Activated CD4-positive, alpha-beta T cell treated with anti-CD3 and anti-CD28 coated beads, Interleukin-2, amount 50 U/mL, for 48 hours (primary cell): ENCODE results near the gene INHA.
A peak's percentile ranks its signal among the peaks of the same experiment; 100 is the strongest.

Experiments
- DNase-seq, 2 experiments: peaks; one replicate each; pipeline ENCODE4 v3.0.0-alpha.2; 2020

Gene INHA

DNA sequence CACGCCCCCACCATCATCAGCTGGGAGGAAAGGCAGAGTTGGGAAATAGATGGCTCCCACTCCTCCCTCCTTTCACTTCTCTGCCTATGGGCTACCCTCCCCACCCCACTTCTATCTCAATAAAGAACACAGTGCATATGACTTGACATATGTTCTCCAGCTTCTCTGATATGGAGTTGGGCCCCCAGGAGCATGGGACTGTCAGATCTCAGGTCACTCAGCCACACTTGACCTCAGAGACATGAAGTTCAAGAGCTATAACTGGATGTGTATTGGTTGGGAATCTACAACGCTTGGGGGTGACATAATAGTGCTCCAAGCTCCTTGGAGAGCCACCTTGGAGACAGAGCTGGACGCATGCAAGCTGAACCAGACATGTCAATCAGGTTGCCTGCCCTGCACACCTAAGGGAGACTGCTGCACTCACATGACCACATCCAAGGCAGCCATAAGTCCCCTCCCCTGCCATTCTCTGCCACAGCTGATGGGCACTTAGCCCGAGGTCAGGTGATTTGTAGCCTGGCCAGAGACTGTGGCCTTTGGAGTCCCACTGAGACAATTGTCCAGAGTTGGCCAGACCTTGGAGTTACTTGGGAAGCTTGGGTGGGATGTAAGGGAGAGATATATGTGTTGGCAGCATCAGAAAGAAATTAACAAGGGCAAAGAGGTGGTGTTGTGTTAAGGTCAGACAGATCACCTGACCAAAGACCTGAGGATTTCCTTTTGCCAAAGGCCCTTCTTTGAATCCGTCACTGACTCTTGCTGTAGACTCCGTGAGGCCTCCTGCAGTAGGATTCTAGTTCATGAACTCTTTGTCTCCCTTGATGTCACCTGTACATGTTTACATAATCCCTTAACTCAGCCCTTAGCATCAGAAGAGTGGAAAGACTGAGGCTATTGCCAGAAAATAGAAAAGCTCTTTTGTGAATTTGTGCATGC is 3.7 kb downstream of the INHA start:
- DNase-seq = no peak

DNA sequence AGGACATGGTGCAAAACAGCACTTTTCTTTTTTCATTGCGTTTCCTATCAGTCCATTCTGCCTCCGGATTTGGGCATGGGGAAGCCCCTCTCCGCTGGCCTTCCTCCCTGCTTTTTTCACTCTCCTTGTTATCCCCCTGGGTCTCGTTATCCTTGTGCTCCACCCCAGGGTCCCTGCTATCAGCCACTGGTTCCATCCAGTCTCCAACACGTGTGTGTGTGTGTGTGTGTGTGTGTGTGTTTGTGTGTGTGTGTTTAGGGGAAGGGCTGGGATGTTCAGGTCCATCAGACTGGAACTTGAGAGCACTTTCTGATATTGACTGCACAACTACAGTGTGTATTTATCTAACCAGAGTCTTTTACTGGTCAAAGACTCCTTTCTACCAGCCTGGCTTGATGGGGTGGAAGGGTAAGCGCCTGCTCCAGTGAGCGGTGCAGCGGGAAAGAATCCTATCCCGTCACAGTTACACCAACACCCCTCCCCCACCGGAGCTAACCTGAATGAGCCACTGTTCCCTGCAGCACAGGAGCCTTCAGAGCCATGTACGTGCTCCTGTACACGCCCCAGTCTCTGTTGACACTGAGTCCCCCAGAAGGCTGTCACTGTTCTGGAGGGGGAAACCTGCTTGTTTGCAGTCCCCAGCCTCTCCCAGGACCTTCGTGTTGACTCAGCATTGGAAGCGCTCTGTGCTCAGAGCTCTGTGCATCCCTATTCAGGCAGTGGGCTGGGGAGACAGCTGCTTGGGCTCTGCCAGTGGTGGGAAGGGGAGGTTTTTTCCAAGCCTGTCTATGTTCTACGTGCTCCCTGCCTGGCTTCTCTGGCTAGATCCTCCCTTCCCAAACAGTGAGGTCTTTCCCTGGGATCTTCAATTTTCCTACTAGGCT is 4.6 kb downstream of the INHA start:
- DNase-seq = no peak

DNA sequence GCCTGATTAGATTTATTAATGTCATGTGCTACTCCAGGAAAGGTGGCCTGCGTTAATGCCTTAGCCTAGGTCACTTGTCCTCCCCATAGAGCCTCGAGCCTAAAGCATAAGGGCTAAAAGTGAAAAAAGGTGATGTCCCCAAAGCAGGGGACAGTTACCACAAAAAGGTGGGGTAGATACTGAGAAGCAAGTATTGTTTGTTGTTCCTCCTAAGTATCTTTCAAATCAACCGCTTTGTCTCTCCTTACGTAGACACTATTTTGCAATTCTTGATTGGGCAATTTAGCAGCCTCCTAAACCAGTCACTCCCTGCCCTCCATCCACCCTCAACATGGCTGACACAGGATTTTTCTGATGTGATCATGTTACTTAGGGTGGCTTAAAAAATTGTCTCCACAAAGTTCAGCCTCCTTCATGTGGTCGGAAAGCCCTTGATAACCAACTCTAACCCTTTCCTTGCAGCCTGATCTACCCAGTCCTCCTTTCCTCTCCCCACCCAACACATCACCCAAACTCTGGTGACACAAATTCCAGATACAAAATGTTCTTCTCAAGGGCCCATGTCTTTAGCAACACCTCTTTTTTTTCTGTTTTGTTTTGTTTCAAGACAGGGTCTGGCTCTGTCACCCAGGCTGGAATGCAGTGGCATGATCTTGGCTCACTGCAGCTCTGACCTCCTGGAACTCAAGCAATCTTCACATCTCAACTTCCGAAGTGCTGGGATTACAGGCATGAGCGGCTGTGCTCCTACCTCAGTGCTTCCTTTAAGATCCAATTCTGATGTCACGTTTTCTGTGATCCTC is 6.9 kb downstream of the INHA start:
- DNase-seq = no peak

DNA sequence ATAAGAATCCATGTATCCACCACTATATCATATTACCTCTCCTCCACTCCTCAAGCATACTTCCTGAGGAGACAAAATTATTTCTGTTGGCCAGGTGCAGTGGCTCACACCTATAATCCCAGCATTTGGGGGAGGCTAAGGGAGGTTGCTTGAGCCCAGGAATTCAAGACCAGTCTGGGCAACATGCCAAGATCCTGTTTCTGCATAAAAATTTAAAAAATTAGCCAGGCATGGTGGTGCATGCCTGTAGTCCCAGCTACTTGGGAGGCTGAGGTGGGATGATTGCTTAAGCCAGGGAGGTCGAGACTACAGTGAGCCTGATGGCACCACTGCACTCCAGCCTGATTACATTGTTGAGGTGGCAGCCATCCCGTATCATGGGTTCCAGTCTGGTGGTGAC is 9.2 kb downstream of the INHA start:
- no peak for DNase-seq

DNA sequence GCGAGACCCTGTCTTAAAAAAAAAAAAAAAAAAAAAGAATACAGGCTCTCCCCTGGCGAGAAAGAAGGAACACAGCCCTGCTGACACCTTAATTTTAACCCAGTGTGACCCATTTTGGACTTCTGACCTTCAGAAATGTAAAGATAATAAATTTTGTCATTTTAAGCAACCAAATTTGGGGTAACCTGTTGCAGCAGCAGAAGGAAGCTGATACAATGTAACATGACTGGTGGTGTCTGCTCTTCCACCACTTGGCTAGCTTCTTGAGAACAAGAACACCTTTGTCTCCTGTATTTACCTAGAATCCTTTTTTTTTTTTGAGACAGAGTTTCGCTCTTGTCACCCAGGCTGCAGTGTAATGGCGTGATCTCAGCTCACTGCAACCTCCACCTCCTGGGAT is 19.0 kb downstream of the INHA start:
- no peak for DNase-seq

DNA sequence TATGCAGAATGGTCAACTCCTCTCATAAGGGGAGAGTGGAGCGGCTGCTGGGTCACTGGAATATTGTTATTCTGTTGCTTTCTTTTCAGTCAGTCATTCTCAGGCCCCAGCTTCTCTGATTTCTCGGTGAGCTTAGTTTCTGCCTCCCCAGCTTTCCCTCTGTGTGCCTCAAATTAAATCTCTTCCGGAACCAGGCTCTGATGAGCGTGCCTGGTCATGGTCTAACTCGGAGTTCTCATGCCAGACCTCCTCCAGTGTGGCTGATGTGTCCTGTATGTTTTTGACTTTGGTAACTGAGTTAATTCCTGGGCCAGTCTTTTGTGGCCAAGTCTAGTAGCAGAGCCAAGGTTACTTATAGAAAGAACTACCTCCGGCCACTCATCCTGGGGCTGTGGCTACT is 20.6 kb downstream of the INHA start:
- no peak for DNase-seq

DNA sequence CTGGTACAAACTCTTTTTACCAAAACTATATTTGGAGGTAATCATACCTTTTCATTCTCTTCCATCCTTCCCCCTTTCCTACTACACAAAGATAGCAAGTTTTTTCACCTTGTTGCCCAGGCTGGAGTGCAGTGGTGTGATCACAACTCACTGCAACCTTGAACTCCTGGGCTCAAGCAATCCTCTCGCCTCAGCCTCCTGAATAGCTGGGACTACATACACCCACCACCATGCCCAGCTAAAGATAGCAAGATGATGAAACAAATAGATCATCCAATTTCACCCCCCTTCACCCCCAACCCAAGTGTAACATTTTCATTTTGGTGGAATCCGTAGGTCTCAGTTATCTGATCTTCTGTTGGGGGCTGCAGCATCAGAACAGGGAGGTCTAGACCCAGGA is 21.0 kb downstream of the INHA start:
- no peak for DNase-seq

DNA sequence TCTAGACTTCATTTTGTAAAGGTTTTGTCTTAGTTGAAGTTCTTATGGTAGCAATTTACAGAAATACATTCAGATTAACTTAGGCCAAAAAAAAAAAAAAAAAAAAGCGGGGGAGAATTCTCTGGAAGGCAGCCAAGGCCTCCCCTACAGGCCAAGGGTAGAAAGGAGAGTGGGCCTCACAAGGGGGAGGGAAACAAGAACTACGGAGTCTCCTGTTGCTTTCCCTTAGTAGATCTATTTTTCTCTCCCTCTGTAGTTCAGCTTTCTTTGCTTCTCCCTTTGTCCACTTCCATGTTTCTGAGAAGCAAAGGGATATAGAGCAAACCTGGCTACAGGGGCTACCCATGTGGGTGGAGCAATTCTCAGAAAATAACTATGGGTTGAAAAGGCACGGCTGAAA is 23.1 kb downstream of the INHA start:
- no peak for DNase-seq

DNA sequence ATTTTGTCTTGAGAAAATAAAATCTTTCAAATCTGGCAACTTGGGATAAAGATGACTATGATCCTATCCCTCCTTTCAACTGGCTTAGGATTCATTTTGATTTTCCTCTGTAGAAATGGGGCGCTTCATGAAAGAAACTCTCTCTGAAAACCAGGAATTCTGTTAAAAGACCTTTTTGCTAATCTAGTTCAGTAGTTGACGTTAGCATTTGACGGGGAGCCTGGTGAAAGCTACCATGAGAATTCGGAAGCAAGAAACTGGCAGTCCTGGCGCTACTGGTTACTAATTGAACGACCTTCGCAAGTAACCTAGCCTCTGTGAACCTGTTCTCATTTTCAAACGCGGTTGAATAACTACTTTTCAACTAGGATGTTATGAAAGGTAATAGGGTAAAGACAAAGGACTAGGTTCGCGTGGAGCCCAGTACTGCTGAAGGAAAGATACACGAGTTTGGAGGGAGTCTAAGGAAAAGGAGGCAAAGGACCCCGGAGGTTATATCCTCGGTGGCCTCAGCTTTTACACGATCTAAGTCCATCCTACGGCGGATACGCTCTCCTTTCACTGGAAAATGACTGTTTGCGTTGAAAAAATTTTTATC is 24.9 kb downstream of the INHA start:
- no peak for DNase-seq

DNA sequence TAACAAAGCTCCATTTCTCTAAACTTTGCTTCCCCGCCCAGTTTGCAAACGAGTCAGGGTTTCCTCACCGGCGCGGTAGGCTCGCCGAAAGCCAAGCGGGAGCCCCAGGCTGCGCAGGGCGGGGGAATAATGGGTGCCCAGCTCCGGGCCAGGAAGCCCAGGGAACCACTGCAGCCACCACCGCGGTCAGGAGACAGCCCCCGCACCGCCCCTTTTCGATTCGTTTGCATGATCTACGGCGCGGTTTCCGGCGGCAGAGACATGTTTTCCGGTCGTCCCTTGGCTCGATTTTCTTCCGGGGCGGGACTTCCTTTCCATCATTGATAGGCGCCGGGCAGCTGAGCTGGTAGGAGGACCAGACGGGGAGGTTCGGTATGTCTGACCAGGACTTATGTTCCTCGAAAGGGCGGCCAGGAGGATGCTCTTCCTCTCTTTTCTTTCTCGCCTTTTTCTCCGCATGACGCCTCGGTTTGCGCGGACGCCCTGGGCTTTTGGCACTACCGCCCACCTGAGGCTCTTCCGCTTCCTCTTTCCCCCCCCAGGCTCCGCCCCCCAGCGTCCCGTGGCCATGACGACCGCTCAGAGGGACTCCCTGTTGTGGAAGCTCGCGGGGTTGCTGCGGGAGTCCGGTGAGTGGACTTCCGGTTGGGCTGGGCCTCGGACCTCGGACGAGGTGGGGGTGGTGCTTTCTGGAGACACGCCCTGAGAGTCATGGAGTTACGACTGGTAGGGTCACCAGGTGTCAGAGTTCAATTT is 25.6 kb downstream of the INHA start, which contains the start of gene STK11IP:
Gene STK11IP (plus strand): TSS at position 306 of the 756 bp plus-strand sequence. CDS start 263 bp downstream, at position 569.
- peak; percentile 94 to 96 for DNase-seq

DNA sequence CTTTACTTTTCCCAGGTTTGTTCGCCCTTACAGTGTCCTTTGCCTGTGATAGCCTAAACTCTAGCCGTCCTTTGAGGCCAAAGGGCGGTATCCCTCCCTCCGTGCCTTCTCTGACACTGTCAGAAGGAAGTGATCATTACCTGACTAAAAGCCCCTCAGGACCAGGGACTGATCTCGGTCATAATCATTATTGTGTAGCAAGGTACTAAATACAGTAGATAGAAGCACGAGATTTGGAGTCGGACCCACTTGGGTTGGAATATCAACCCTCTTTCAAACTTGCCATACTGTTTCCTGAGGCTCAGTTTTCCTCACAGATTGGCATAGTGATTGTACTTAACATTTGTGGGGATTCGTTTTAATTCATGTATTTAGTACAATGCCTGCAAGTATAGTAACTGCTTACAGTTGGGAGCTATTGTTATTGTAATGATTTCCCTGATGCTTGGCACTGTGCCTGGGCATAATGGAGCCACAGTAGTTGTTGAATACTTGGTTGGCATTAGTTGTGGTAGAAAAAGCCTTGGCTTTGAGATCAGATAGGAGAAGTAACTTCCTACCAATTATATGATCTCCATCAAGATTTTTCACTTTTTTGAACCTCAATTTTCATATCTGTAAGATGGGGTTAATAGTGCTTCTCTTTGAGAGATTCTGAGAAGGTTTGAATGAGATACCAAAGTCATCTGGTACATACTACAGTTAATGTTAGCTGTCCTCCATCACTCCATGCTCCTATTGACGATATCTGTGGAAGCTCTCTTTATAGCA is 26.4 kb downstream of the INHA start:
- no peak for DNase-seq

DNA sequence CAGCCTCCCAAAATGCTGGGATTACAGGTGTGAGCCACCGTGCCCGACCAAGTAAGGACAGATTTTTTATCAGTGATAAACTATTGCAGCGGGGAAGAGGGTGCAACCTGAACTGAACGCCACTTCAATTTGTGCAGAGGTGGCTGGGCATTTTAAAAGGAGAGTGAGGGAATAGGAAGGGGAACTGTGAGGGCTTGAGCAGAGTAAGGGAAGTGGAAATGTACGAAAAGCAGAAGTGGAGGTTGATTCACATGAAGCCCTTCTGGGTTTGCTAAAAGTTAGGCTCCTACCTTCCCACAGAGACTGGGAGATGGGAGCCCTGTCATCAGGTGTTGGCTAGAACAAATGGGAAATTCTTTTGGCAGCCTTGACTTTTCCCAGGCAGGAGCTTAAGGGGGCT is 31.7 kb downstream of the INHA start:
- no peak for DNase-seq

DNA sequence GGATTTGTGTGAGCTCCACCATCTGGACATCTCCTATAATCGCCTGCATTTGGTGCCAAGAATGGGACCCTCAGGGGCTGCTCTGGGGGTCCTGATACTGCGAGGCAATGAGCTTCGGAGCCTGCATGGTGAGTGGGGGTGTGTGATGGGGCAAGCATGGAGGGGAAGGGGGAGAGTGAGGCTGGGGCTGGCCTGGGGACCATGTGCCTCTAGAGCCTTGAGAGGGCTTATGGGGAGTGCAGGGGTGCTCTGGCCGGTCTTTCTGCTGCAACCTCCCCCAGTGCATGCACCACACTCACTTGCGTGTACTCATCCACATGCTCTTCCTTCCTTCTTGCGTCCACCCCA is 33.5 kb downstream of the INHA start:
- no peak for DNase-seq

DNA sequence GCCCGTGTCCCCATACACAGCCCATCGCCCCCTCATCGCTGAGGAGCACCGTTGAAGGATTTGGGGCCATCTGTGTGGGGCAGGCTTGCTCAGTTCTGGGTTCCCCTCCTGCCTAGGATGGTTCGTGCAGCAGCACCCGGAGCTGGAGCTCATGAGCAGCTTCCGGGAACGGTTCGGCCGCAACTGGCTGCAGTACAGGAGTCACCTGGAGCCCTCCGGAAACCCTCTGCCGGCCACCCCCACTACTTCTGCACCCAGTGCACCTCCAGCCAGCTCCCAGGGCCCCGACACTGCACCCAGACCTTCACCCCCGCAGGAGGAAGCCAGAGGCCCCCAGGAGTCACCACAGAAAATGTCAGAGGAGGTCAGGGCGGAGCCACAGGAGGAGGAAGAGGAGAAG is 35.8 kb downstream of the INHA start:
- DNase-seq = no peak

DNA sequence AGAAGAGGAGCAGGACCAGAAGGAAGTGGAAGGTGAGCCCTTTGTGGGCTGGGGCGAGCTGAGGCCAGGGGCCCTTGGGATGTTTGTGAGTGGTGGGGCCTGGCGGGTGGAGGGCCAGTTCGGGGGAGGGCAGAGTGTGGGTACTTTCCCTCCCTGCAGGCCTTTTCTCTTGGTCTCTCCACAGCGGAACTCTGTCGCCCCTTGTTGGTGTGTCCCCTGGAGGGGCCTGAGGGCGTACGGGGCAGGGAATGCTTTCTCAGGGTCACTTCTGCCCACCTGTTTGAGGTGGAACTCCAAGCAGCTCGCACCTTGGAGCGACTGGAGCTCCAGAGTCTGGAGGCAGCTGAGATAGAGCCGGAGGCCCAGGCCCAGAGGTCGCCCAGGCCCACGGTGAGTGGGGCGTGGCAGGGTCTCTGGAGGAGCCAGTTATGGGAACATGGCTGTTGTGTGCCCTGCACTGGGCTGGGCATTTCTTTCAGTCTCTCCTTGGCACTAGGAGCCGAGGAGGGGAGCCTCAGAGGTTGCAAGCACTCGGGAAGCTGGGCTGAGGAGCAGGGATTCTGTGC is 36.4 kb downstream of the INHA start:
- DNase-seq = no peak

DNA sequence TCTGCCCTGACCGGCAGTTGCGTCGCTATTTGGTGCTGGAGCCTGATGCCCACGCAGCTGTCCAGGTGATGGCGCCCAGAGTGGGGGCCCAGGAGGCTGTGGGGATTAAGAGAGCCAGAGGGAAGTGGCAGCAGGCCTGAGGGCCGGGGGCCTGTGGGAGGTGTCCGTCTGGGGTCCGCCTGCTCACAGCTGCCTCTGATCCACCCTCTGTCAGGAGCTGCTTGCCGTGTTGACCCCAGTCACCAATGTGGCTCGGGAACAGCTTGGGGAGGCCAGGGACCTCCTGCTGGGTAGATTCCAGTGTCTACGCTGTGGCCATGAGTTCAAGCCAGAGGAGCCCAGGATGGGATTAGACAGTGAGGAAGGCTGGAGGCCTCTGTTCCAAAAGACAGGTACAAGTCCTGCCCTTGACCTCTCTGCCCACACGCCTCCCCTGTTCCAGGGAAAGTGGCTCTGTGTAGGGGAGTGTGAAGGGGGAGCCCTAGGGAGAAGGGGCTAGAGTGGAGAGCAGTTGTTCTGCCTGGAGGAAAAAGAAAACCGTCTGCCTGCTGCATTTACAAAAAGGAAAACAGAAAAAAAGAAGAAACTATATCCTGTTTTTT is 37.1 kb downstream of the INHA start:
- no peak for DNase-seq

DNA sequence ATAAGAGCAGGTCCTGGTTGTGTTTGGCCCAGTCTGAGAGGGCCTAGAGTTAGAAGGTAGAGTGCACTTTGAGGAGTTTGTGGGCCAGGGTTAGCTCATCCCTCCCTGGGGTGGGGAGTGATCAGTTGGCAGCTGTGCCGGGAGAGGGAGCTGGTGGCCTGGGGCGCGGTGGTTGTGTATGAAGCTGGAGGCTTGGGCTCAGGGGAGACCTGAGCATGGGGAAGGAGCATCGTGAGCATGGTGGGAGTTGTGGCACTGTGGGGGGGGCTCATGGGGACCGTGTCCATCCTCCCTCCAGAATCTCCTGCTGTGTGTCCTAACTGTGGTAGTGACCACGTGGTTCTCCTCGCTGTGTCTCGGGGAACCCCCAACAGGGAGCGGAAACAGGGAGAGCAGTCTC is 39.2 kb downstream of the INHA start:
- no peak for DNase-seq

DNA sequence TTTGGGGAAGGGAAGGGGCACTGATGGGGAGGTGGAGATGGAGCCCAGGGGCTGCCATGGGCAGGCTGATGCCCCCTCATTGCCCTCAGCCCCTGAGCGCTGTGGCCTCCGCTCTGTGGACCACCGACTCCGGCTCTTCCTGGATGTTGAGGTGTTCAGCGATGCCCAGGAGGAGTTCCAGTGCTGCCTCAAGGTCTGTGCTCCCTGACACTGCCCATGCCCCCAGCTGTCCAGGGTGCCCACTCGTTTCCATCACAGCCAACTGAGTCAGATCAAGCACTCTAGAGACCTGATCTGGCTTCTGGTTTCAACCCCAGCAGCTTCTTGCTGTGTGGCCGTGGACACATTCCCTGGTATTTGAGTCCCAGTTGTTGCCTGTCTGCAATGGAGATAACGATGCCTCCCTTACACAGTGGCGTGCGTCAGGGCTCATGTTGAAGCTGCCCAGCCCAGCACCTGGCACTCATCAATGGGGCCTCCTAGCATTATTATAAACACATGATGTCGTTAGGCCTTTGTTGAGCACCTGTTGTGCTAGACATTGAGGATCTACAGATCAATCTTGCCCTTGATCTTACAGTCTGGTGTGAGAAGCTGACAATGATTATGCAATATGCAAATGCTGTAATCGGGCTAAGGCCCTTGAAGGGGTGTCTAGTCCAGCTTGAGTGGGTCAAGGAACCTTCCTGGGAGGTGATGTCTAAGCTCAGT is 39.9 kb downstream of the INHA start:
- DNase-seq = no peak

DNA sequence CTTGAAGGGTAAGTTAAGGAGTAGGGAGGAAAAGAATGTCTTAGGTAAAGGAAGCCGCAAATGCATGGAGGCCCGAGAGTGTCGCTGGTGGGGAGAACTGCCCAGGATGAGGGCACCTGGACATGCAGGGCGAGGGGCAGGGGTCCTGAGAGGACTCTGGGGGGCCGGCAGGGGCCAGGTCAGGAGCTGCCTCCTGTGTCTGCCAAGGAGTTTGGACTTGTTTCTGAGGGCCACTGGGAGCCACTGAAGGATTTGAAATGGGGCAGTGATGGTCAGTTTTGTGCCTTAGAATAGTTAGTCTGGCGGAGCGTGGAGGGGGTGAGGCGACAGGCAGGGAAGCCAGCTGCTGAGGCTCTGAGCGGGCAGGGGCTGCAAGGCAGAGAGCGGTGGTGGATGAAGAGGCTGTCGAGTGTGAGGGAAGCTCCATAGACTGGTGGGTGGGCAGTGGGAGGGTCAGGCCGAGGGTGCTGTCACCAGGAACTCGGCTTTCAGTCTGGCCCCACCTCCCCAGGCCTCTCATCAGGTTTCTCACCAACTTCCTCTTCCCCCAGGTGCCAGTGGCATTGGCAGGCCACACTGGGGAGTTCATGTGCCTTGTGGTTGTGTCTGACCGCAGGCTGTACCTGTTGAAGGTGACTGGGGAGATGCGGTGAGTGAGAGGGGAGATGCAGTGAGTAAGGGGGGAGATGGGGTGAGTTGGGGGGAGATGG is 40.6 kb downstream of the INHA start:
- no peak for DNase-seq
